Lower lobe of right lung (tissue), 2 donors: ENCODE data around the gene SLC8A1. TPM values are rescaled to one million over a fixed set of nuclear protein-coding genes. Genes with fewer than 3 reads are reported as not detected.

ENCODE experiments used
- ATAC-seq, 2 donors: fragments of 200-7000 bp; cut with Tn5 transposase; one replicate each; pipeline ENCODE4 v1.9.1; 2020 to 2022; ENCODE audit warnings: mild to moderate bottlenecking in 2 of 2, moderate library complexity in 2 of 2
- DNase-seq: peaks from one replicate; pipeline ENCODE4 v3.0.0-alpha.2; 2020
- H3K27ac ChIP-seq: fragments of 200-600 bp; one replicate; pipeline ENCODE4 v1.8.0; 2022
- H3K27me3 ChIP-seq: fragments of 200-600 bp; one replicate; pipeline ENCODE4 v1.8.0; 2022; ENCODE audit warnings: low read depth
- H3K36me3 ChIP-seq: fragments of 200-600 bp; one replicate; pipeline ENCODE4 v1.8.0; 2022; ENCODE audit warnings: mild to moderate bottlenecking
- H3K4me1 ChIP-seq: fragments of 200-600 bp; one replicate; pipeline ENCODE4 v1.8.0; 2022
- H3K4me3 ChIP-seq: fragments of 200-600 bp; one replicate; pipeline ENCODE4 v1.8.0; 2022; ENCODE audit warnings: mild to moderate bottlenecking
- H3K9me3 ChIP-seq: fragments of 200-600 bp; one replicate; pipeline ENCODE4 v1.8.0; 2022
- CTCF ChIP-seq: fragments of 200-600 bp; IDR thresholded peaks from one replicate; pipeline ENCODE4 v1.8.0; 2022; ENCODE audit warnings: antibody characterized with exemption, mild to moderate bottlenecking
- intact Hi-C: fragments of 100-400 bp; cut with DNase I; formaldehyde crosslinking; loops from one replicate; pipeline ENCODE4 v1.11.0; 2022
- total RNA-seq: library from RNA; stranded (reverse); fragmentation: NEBNext Ultra II Directional; extraction: Animal tissue kit (Norgen Biotek cat#: 25700); gene quantifications from one replicate; pipeline ENCODE4 v1.2.1, GENCODE V29; 2021
- donor health status: DM: no; HTN: yes; CAD: no; lungs with severe emphysema.

The SLC8A1 gene
- total RNA-seq, 1 donor from 2014 or later, result 58.5 TPM

- H3K27me3 ChIP-seq, result no peaks in the 10 kb centered on the region
- no peaks in the 10 kb centered on the region for H3K36me3 ChIP-seq
- H3K27ac ChIP-seq, result no peak overlapping the region
- no peak for TF ChIP-seq CTCF
- no peaks in the 10 kb centered on the region for H3K9me3 ChIP-seq
- no peak overlapping the region for H3K4me3 ChIP-seq
- H3K4me1 ChIP-seq, result peaks cover 8% of the 10 kb centered on the region
- intact Hi-C loops, result no loop called here
- no peak for DNase-seq
- no peak for ATAC-seq
These were observed 82.5 kb downstream of the SLC8A1 start for GRCh38 chr2:40369267-40370006.

- intact Hi-C loops, result no loop called here
- peaks cover 9% of the 10 kb centered on the region for H3K4me1 ChIP-seq
- DNase-seq (no peak), ATAC-seq (no peak)
- H3K9me3 ChIP-seq, result no peaks in the 10 kb centered on the region
- no peak overlapping the region for H3K4me3 ChIP-seq
- no peaks in the 10 kb centered on the region for H3K36me3 ChIP-seq
- no peak for TF ChIP-seq CTCF
- H3K27ac ChIP-seq, result no peak overlapping the region
- H3K27me3 ChIP-seq, result no peaks in the 10 kb centered on the region
These were observed 84.2 kb downstream of the SLC8A1 start for GRCh38 chr2:40367652-40368051.

- intact Hi-C loops, result no loop called here
- DNase-seq, result no peak
- TF ChIP-seq CTCF, result no peak
- peaks cover 9% of the 10 kb centered on the region for H3K4me1 ChIP-seq
- H3K4me3 ChIP-seq, result no peak overlapping the region
- H3K36me3 ChIP-seq, result no peaks in the 10 kb centered on the region
- H3K9me3 ChIP-seq, result no peaks in the 10 kb centered on the region
- no peak for ATAC-seq
- H3K27ac ChIP-seq, result no peak overlapping the region
- H3K27me3 ChIP-seq, result no peaks in the 10 kb centered on the region
These were observed 84.9 kb downstream of the SLC8A1 start for GRCh38 chr2:40367032-40367431.

- no peak for ATAC-seq
- Histone ChIP-seq H3K27ac (peak overlapping the region; percentile 4), H3K9me3 (no peaks in the 10 kb centered on the region), H3K4me1 (peaks cover 9% of the 10 kb centered on the region), H3K27me3 (no peaks in the 10 kb centered on the region), H3K36me3 (no peaks in the 10 kb centered on the region), H3K4me3 (peak overlapping the region; percentile 20)
- no peak for TF ChIP-seq CTCF
- intact Hi-C loops, result no loop called here
- no peak for DNase-seq
These were observed 87.6 kb downstream of the SLC8A1 start for GRCh38 chr2:40364151-40364874.

- H3K27ac ChIP-seq, result peak overlapping the region; percentile 4
- no peaks in the 10 kb centered on the region for H3K36me3 ChIP-seq
- peak overlapping the region; percentile 20 for H3K4me3 ChIP-seq
- no peaks in the 10 kb centered on the region for H3K9me3 ChIP-seq
- no peaks in the 10 kb centered on the region for H3K27me3 ChIP-seq
- intact Hi-C loops, result no loop called here
- peaks cover 9% of the 10 kb centered on the region for H3K4me1 ChIP-seq
- TF ChIP-seq CTCF, result no peak
- ATAC-seq (no peak), DNase-seq (no peak)
These were observed 88.3 kb downstream of the SLC8A1 start for GRCh38 chr2:40363631-40364030.
